Vagina (tissue), 2 donors: Measurements from ENCODE around the gene BMERB1.

Experiments used
- CTCF ChIP-seq, 3 experiments: fragments of 450-650 bp in 2 of 3; fragments of 200-600 bp in 1 of 3; sonication (generic) in 1 of 3; IDR thresholded peaks; one replicate each; pipeline ENCODE4 v1.5.1; 2017 to 2019; ENCODE audit warnings: antibody characterized with exemption in 3 of 3, mild to moderate bottlenecking in 2 of 3, moderate library complexity in 2 of 3
- POLR2A ChIP-seq, 2 donors: fragments of 450-650 bp; IDR thresholded peaks; one replicate each; pipeline ENCODE4 v1.6.1; 2017; ENCODE audit warnings: antibody characterized with exemption in 2 of 2, mild to moderate bottlenecking in 2 of 2, moderate library complexity in 2 of 2
- POLR2AphosphoS5 ChIP-seq, 2 donors: sonication (generic); formaldehyde crosslinking; IDR thresholded peaks; one replicate each; pipeline ENCODE4 v1.9.0; 2017; ENCODE audit warnings: antibody characterized with exemption in 2 of 2, mild to moderate bottlenecking in 2 of 2, low read depth in 1 of 2; ENCODE audit not compliant: insufficient read depth in 1 of 2

- TF ChIP-seq POLR2AphosphoS5 (IDR thresholded peaks at IDR 0.05; ENCODE audit: insufficient read depth in 1 of 2, low read depth in 1 of 2): no peak
- no peak for TF ChIP-seq CTCF (IDR thresholded peaks at IDR 0.05)
- no peak for TF ChIP-seq POLR2A (IDR thresholded peaks at IDR 0.05)
These were observed 111.2 kb downstream of the BMERB1 start for GRCh38 chr16:15545544-15545943.
